Measurements from ENCODE around the gene ROBO1. TPM values are rescaled to one million over a fixed set of nuclear protein-coding genes. Genes with fewer than 3 reads are reported as not detected.

The ROBO1 gene
- total RNA-seq, 1 donor from 2014 or later = 71.7 TPM

DNA sequence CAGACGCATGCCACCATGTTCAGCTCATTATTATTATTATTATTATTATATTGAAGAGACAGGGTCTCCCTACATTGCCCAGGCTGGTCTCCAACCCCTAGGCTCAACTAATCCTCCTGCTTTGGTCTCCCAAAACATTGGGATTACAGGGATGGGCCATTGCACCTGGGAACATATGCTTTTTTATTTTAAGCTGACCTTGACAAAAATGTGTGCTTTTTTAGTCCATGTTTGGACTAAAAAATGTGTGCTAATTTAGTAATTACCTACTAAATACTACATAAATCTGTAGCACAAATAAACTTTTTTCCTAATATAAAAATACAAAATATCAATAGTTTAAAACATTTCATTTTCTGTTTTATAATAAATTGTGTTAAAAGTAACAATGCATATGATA lies 693.2 kb downstream of the ROBO1 start:
- H3K27me3 ChIP-seq (ENCODE audit: insufficient read depth, low read length) = no peaks in the 10 kb centered on the region
- H3K4me1 Mint-ChIP-seq (ENCODE audit: low read depth, unreplicated experiment) = no peaks in the 10 kb centered on the region
- no peaks in the 10 kb centered on the region for H3K9me3 Mint-ChIP-seq (ENCODE audit: unreplicated experiment)
- FAIRE-seq = no peak
- no peak overlapping the region for H3K4me3 Mint-ChIP-seq (ENCODE audit: unreplicated experiment)
- no peak overlapping the region for H3K9ac ChIP-seq (ENCODE audit: low read length)
- H3K4me2 ChIP-seq (ENCODE audit: low read length) = no peak overlapping the region
- no peaks in the 10 kb centered on the region for H3K4me1 ChIP-seq (ENCODE audit: insufficient read depth, low read length)
- no peak for DNase-seq (ENCODE audit: low read depth)
- H3K27me3 Mint-ChIP-seq (ENCODE audit: low read depth, unreplicated experiment) = no peaks in the 10 kb centered on the region
- H3K79me2 ChIP-seq (ENCODE audit: insufficient read depth, low read length) = no peaks in the 10 kb centered on the region
- H3K27ac ChIP-seq (ENCODE audit: low read depth, low read length) = no peak overlapping the region
- no peaks in the 10 kb centered on the region for H4K20me1 ChIP-seq (ENCODE audit: insufficient read depth, low read length)
- H3K4me3 ChIP-seq (ENCODE audit: insufficient read depth, low read depth, low read length) = no peak overlapping the region
- H3K27ac Mint-ChIP-seq (ENCODE audit: unreplicated experiment) = no peak overlapping the region
- no peaks in the 10 kb centered on the region for H3K36me3 ChIP-seq (ENCODE audit: insufficient read depth, low read length)
- no peaks in the 10 kb centered on the region for H3K9me3 ChIP-seq (ENCODE audit: insufficient read depth, low read depth, low read length)
- H2AFZ ChIP-seq (ENCODE audit: low read depth, low read length) = no peak overlapping the region
- no peaks in the 10 kb centered on the region for H3K36me3 Mint-ChIP-seq (ENCODE audit: low read depth, unreplicated experiment)
- no peak for TF ChIP-seq EZH2 (IDR thresholded peaks at IDR 0.05; ENCODE audit: insufficient read depth, low read length)
- TF ChIP-seq, protein P1, sequence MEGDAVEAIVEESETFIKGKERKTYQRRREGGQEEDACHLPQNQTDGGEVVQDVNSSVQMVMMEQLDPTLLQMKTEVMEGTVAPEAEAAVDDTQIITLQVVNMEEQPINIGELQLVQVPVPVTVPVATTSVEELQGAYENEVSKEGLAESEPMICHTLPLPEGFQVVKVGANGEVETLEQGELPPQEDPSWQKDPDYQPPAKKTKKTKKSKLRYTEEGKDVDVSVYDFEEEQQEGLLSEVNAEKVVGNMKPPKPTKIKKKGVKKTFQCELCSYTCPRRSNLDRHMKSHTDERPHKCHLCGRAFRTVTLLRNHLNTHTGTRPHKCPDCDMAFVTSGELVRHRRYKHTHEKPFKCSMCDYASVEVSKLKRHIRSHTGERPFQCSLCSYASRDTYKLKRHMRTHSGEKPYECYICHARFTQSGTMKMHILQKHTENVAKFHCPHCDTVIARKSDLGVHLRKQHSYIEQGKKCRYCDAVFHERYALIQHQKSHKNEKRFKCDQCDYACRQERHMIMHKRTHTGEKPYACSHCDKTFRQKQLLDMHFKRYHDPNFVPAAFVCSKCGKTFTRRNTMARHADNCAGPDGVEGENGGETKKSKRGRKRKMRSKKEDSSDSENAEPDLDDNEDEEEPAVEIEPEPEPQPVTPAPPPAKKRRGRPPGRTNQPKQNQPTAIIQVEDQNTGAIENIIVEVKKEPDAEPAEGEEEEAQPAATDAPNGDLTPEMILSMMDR (IDR thresholded peaks at IDR 0.05; ENCODE audit: insufficient read depth, low read depth, low read length) = no peak

DNA sequence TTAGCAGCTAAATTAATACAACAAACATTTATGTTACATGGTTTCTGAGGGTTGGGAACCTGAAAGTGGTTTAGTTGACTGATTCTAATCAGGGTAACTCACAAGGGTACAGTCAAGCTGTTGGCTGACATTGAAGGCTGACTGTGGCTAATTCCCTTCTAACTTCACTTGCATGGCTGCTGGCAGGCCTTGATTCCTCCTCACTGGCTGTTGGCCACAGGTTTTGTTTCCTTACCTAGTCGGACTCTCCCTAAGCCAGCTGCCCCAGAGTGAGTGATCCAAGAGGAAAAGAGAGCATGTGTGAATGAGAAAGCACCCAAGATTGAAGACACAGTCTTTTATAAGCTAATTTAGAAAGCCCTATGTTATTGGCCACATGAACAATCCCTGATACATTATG lies 700.1 kb downstream of the ROBO1 start:
- Histone ChIP-seq H3K4me1 (ENCODE audit: insufficient read depth, low read length) (no peaks in the 10 kb centered on the region), H3K4me3 (ENCODE audit: insufficient read depth, low read depth, low read length) (no peak overlapping the region), H3K9me3 (ENCODE audit: insufficient read depth, low read depth, low read length) (no peaks in the 10 kb centered on the region), H3K36me3 (ENCODE audit: insufficient read depth, low read length) (no peaks in the 10 kb centered on the region), H3K4me2 (ENCODE audit: low read length) (no peak overlapping the region), H3K27me3 (ENCODE audit: insufficient read depth, low read length) (no peaks in the 10 kb centered on the region), H3K9ac (ENCODE audit: low read length) (no peak overlapping the region), H4K20me1 (ENCODE audit: insufficient read depth, low read length) (no peaks in the 10 kb centered on the region), H2AFZ (ENCODE audit: low read depth, low read length) (no peak overlapping the region), H3K79me2 (ENCODE audit: insufficient read depth, low read length) (no peaks in the 10 kb centered on the region), H3K27ac (ENCODE audit: low read depth, low read length) (no peak overlapping the region)
- FAIRE-seq (no peak), DNase-seq (ENCODE audit: low read depth) (no peak)
- no peaks in the 10 kb centered on the region for H3K4me1 Mint-ChIP-seq (ENCODE audit: low read depth, unreplicated experiment)
- H3K9me3 Mint-ChIP-seq (ENCODE audit: unreplicated experiment) = no peaks in the 10 kb centered on the region
- H3K36me3 Mint-ChIP-seq (ENCODE audit: low read depth, unreplicated experiment) = no peaks in the 10 kb centered on the region
- no peaks in the 10 kb centered on the region for H3K27me3 Mint-ChIP-seq (ENCODE audit: low read depth, unreplicated experiment)
- H3K4me3 Mint-ChIP-seq (ENCODE audit: unreplicated experiment) = no peak overlapping the region
- no peak for TF ChIP-seq EZH2 (IDR thresholded peaks at IDR 0.05; ENCODE audit: insufficient read depth, low read length)
- TF ChIP-seq, protein P1 (IDR thresholded peaks at IDR 0.05; ENCODE audit: insufficient read depth, low read depth, low read length) = no peak
- no peak overlapping the region for H3K27ac Mint-ChIP-seq (ENCODE audit: unreplicated experiment)

- H2AFZ ChIP-seq (ENCODE audit: low read depth, low read length) = no peak overlapping the region
- Mint-ChIP-seq H3K4me1 (ENCODE audit: low read depth, unreplicated experiment) (no peaks in the 10 kb centered on the region), H3K36me3 (ENCODE audit: low read depth, unreplicated experiment) (no peaks in the 10 kb centered on the region), H3K4me3 (ENCODE audit: unreplicated experiment) (no peak overlapping the region), H3K27ac (ENCODE audit: unreplicated experiment) (no peak overlapping the region), H3K9me3 (ENCODE audit: unreplicated experiment) (peaks cover 3% of the 10 kb centered on the region), H3K27me3 (ENCODE audit: low read depth, unreplicated experiment) (no peaks in the 10 kb centered on the region)
- no peak for FAIRE-seq
- TF ChIP-seq, protein P1 (IDR thresholded peaks at IDR 0.05; ENCODE audit: insufficient read depth, low read depth, low read length) = no peak
- no peak for TF ChIP-seq EZH2 (IDR thresholded peaks at IDR 0.05; ENCODE audit: insufficient read depth, low read length)
- no peak overlapping the region for H3K4me2 ChIP-seq (ENCODE audit: low read length)
- H3K4me3 ChIP-seq (ENCODE audit: insufficient read depth, low read depth, low read length) = no peak overlapping the region
- no peak overlapping the region for H3K27ac ChIP-seq (ENCODE audit: low read depth, low read length)
- H3K4me1 ChIP-seq (ENCODE audit: insufficient read depth, low read length) = no peaks in the 10 kb centered on the region
- H3K9me3 ChIP-seq (ENCODE audit: insufficient read depth, low read depth, low read length) = no peaks in the 10 kb centered on the region
- no peak overlapping the region for H3K9ac ChIP-seq (ENCODE audit: low read length)
- no peak for DNase-seq (ENCODE audit: low read depth)
- H3K36me3 ChIP-seq (ENCODE audit: insufficient read depth, low read length) = no peaks in the 10 kb centered on the region
- H3K79me2 ChIP-seq (ENCODE audit: insufficient read depth, low read length) = no peaks in the 10 kb centered on the region
- no peaks in the 10 kb centered on the region for H4K20me1 ChIP-seq (ENCODE audit: insufficient read depth, low read length)
- no peaks in the 10 kb centered on the region for H3K27me3 ChIP-seq (ENCODE audit: insufficient read depth, low read length)
Measured at GRCh38 chr3:79066481-79066880, 701.3 kb downstream of the ROBO1 start.
